ENCODE results near the gene OR51B2.

DNA sequence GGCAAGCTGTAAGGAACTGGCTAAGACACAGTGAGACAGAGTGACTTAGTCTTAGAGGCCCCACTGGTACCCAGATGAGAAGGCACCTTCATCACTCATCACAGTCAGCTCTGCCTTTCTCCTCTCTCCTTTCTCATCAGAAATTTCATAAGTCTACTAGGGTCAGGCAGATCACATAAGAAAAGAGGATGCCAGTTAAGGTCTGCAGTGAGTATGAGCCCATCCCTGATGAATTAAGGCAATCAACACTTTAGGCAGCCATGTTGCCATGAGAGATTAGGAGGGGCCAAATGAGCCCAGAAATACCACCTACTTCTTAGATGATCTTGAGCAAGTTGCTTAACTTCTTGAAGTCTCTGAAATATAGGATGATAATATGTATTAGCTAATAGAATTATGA lies 42.5 kb downstream of the OR51B2 start:
- TF ChIP-seq, protein P1, sequence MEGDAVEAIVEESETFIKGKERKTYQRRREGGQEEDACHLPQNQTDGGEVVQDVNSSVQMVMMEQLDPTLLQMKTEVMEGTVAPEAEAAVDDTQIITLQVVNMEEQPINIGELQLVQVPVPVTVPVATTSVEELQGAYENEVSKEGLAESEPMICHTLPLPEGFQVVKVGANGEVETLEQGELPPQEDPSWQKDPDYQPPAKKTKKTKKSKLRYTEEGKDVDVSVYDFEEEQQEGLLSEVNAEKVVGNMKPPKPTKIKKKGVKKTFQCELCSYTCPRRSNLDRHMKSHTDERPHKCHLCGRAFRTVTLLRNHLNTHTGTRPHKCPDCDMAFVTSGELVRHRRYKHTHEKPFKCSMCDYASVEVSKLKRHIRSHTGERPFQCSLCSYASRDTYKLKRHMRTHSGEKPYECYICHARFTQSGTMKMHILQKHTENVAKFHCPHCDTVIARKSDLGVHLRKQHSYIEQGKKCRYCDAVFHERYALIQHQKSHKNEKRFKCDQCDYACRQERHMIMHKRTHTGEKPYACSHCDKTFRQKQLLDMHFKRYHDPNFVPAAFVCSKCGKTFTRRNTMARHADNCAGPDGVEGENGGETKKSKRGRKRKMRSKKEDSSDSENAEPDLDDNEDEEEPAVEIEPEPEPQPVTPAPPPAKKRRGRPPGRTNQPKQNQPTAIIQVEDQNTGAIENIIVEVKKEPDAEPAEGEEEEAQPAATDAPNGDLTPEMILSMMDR (IDR thresholded peaks at IDR 0.05) = no peak
- no peak for TF ChIP-seq POLR2A (IDR thresholded peaks at IDR 0.05)

Data from body of pancreas (tissue), 4 donors.